ENCODE measurements around the gene RNF31.

RNF31 gene

GRCh38 chr14:24204163-24205146 is 57.2 kb downstream of the RNF31 start:
- DNase-seq: no peak

GRCh38 chr14:24206260-24207103 is 59.2 kb downstream of the RNF31 start:
- no peak for DNase-seq

- no peak for DNase-seq
Observed at GRCh38 chr14:24207104-24207551, 59.8 kb downstream of the RNF31 start.

- DNase-seq: no peak
Observed at GRCh38 chr14:24207625-24208024, 60.3 kb downstream of the RNF31 start.
